K562 (cell line): Measurements from ENCODE around the gene SYNE2. TPM values are rescaled to one million over a fixed set of nuclear protein-coding genes. Genes with fewer than 3 reads are reported as not detected.

ENCODE experiments used
- ADNP ChIP-seq: fragments of 200-800 bp; sonication (Bioruptor generic); IDR thresholded peaks from 2 replicates; pipeline ENCODE4 v1.6.1; 2016; ENCODE audit warnings: missing genetic modification characterization, missing compliant biosample characterization
- ARNT ChIP-seq, 2 experiments: fragments of 450-650 bp; IDR thresholded peaks; 2 replicates each; pipeline ENCODE4 v1.6.1; 2016; ENCODE audit warnings: mild to moderate bottlenecking in 1 of 2
- BRD4 ChIP-seq: fragments of 200-600 bp; sonication (generic); IDR thresholded peaks from 2 replicates; pipeline ENCODE4 v1.6.1; 2017; ENCODE audit warnings: inconsistent platforms
- CBX8 ChIP-seq: fragments of 200-600 bp; sonication (generic); IDR thresholded peaks from 2 replicates; pipeline ENCODE4 v1.6.1; 2012; ENCODE audit warnings: borderline replicate concordance, mixed run types, low read depth, mild to moderate bottlenecking, moderate library complexity, mixed read lengths, low read length, control low read depth, inconsistent platforms; ENCODE audit not compliant: poor library complexity, severe bottlenecking; ENCODE audit errors: extremely low read depth
- CTBP1 ChIP-seq: fragments of 450-650 bp; IDR thresholded peaks from 2 replicates; pipeline ENCODE4 v1.6.1; 2016; ENCODE audit warnings: borderline replicate concordance
- CUX1 ChIP-seq: fragments of 200-800 bp; sonication (Bioruptor generic); IDR thresholded peaks from 2 replicates; pipeline ENCODE4 v1.6.1; 2016; ENCODE audit warnings: missing genetic modification characterization, missing compliant biosample characterization
- PPARD ChIP-seq: fragments of 250-450 bp; sonication (Bioruptor Pico); IDR thresholded peaks from 2 replicates; pipeline ENCODE4 v1.8.0; 2022; ENCODE audit warnings: inconsistent platforms, mild to moderate bottlenecking, moderate library complexity
- TARDBP ChIP-seq: fragments of 450-650 bp; IDR thresholded peaks from 2 replicates; pipeline ENCODE4 v1.6.1; 2016
- ZNF274 ChIP-seq: IDR thresholded peaks from 2 replicates; pipeline ENCODE4 v1.6.1; 2011; ENCODE audit warnings: low read depth, mild to moderate bottlenecking, low read length, moderate library complexity, borderline replicate concordance
- polyA plus RNA-seq, 8 experiments: library from polyadenylated mRNA; depleted of rRNA in 4 of 8; stranded (reverse) in 5 of 8; unstranded in 3 of 8; fragments of >200 nt; fragmentation: Nextera tagmentation in 2 of 8; fragmentation: Illumina TruSeq in 1 of 8; extraction: Ambion mirVana in 2 of 8; extraction: Trizol in 1 of 8; gene quantifications; 2 replicates each; pipeline versions ENCODE4 v1.2.1 to v1.2.3, GENCODE V29; 2011 to 2014; ENCODE audit warnings: inconsistent platforms in 1 of 8, missing spikeins in 1 of 8
- total RNA-seq, 7 experiments: library from RNA; depleted of rRNA in 6 of 7; stranded (reverse); fragments of >200 nt in 6 of 7; fragmentation: Illumina TruSeq in 2 of 7; extraction: Trizol in 2 of 7; gene quantifications; 2 replicates each; pipeline versions ENCODE4 v1.2.1 to v1.2.3, GENCODE V29; 2011 to 2021; ENCODE audit warnings: low replicate concordance in 1 of 7
- TF ChIP-seq, protein P1 (sequence below), 2 experiments: IDR thresholded peaks; 2 replicates each; pipeline ENCODE4 v1.6.1; 2011; ENCODE audit warnings: borderline replicate concordance in 1 of 2, control low read depth in 1 of 2, low read depth in 1 of 2, low read length in 1 of 2, mild to moderate bottlenecking in 1 of 2, mixed read lengths in 1 of 2, moderate library complexity in 1 of 2; ENCODE audit not compliant: insufficient read depth in 1 of 2, insufficient read length in 1 of 2, poor library complexity in 1 of 2, severe bottlenecking in 1 of 2; ENCODE audit errors: extremely low read depth in 1 of 2

Gene SYNE2
- total and polyA plus RNA-seq, 9 of the 15 experiments (the other 6 are each of a cell fraction or from before 2014, with no cell fraction given): 0.06 to 0.53 (median 0.11) TPM

DNA sequence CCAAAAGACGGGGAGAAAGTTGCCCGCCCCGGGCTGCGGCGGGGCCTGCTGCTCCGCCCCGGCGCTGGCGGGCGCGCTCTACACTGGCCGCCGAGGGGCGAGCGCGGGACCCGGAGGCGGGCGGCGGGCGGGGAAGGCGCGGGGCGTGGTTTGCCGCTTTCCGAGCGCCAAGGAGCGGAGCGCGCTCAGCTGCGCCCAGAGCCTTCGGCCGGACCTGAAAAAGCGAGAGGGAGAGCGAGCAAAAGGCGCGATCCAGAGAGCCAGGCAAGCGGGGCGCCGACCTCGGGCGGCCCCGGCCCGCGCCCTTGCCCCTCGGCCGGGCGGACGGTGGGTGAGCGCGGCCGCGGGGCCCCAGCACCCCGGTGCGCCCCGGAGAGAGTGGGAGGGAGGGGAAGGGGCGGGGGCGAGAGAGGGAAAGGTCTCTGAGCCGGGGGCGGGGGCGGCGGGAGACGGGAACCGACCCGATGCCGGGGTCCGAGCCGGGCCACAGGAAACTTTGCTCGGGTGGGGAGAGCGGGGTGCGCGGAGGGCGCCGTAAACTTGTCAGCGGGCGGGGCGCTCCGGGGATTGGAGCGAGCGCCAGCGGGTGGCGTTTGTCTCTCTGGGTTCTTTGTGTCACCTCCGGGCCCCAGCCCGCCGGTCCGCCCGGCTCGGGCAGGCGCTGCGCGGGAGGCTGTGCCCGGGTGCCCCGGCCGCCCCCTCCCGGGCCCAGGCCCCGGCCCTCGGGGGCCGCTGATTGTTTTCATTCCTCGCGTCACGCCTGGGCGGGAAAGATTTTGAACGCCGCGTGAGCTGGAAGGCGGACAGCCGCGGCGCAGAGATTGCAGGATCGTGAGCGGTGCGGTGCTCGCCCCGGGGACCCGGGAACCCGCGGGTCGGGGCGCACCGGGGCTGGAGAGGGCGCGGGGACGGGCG lies at the start of gene SYNE2 (continued):
- TF ChIP-seq, protein P1, sequence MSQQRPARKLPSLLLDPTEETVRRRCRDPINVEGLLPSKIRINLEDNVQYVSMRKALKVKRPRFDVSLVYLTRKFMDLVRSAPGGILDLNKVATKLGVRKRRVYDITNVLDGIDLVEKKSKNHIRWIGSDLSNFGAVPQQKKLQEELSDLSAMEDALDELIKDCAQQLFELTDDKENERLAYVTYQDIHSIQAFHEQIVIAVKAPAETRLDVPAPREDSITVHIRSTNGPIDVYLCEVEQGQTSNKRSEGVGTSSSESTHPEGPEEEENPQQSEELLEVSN (IDR thresholded peaks at IDR 0.05; ENCODE audit: borderline replicate concordance in 1 of 2, extremely low read depth in 1 of 2, insufficient read depth in 1 of 2, insufficient read length in 1 of 2, low read depth in 1 of 2, low read length in 1 of 2, poor library complexity in 1 of 2, severe bottlenecking in 1 of 2): peak in 1 of 2 experiments; percentile 82
- TF ChIP-seq TARDBP: no peak
- no peak for TF ChIP-seq ADNP (tag)
- no peak for TF ChIP-seq CUX1 (CRISPR knock-in tag)
- no peak for TF ChIP-seq PPARD
- TF ChIP-seq ARNT (IDR thresholded peaks at IDR 0.05): no peak
- no peak for TF ChIP-seq CBX8
- TF ChIP-seq ZNF274: no peak
- TF ChIP-seq BRD4: no peak
- TF ChIP-seq CTBP1: peak; percentile 57
